Nephron progenitor cell (in vitro differentiated cells): ENCODE data around the gene TMPRSS7.

Source experiments
- DNase-seq: peaks from one replicate; pipeline ENCODE4 v3.0.0; 2021
- H3K27ac Mint-ChIP-seq: 2 replicates; pipeline ENCODE4 v1.8.0; 2021; ENCODE audit warnings: mild to moderate bottlenecking, moderate library complexity, mixed read lengths
- H3K27me3 Mint-ChIP-seq: 2 replicates; pipeline ENCODE4 v1.8.0; 2021; ENCODE audit warnings: mild to moderate bottlenecking, low read depth, mixed read lengths; ENCODE audit not compliant: poor library complexity
- H3K36me3 Mint-ChIP-seq: 2 replicates; pipeline ENCODE4 v1.8.0; 2021; ENCODE audit warnings: low read depth, mixed read lengths
- H3K4me1 Mint-ChIP-seq: 2 replicates; pipeline ENCODE4 v1.8.0; 2021; ENCODE audit warnings: mixed read lengths
- H3K4me3 Mint-ChIP-seq: 2 replicates; pipeline ENCODE4 v1.8.0; 2021; ENCODE audit warnings: mild to moderate bottlenecking, moderate library complexity, mixed read lengths
- H3K9me3 Mint-ChIP-seq: 2 replicates; pipeline ENCODE4 v1.8.0; 2021; ENCODE audit warnings: mild to moderate bottlenecking, moderate library complexity, mixed read lengths
- TF ChIP-seq, protein P1 (sequence below): fragments of 200-600 bp; sonication (generic); IDR thresholded peaks from 2 replicates; pipeline ENCODE4 v1.5.0; 2021; ENCODE audit warnings: antibody characterized with exemption

The TMPRSS7 gene

DNA sequence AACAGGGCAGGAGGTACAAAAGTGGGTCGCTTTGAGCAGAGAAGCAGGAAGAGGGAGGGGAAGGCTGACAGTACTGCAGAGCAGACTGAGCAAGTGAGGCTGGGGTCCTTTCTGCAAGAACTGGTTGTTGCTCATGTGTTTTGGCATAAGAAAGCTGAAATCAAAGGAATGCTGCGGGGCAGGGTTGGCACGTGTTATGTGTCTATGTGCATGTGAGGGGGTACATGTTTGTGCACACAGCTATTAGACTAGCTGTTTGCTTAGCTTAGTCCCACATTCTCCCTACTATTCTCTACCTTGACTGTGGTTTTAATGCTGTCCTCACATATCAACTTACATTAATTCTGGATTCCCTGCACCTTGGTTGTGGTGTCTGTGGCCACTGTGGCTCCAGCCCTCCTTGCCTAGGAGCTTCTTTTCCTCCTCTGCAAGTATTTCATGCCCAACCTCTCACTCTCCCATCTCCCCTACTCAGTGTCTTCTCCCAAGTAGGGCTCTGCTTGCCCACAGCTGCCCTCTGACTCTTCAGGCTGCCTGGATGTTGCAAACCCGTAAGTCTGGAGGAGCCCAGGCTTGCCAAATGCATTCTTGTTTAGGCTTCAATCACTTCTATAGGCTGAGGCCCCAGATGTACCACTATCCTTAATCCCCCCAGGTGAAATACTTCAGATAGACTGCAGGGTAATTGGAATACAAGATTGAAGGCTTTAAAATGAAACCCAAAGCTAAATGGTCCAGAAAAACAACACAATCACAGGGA lies 31.0 kb upstream of the TMPRSS7 start:
- Mint-ChIP-seq H3K27me3 (peaks cover 2% of the 10 kb centered on the region), H3K4me3 (peak overlapping the region; percentile 3), H3K36me3 (peaks cover 44% of the 10 kb centered on the region), H3K27ac (peak overlapping the region; percentile 11), H3K9me3 (no peaks in the 10 kb centered on the region), H3K4me1 (peaks cover 66% of the 10 kb centered on the region)
- TF ChIP-seq, protein P1, sequence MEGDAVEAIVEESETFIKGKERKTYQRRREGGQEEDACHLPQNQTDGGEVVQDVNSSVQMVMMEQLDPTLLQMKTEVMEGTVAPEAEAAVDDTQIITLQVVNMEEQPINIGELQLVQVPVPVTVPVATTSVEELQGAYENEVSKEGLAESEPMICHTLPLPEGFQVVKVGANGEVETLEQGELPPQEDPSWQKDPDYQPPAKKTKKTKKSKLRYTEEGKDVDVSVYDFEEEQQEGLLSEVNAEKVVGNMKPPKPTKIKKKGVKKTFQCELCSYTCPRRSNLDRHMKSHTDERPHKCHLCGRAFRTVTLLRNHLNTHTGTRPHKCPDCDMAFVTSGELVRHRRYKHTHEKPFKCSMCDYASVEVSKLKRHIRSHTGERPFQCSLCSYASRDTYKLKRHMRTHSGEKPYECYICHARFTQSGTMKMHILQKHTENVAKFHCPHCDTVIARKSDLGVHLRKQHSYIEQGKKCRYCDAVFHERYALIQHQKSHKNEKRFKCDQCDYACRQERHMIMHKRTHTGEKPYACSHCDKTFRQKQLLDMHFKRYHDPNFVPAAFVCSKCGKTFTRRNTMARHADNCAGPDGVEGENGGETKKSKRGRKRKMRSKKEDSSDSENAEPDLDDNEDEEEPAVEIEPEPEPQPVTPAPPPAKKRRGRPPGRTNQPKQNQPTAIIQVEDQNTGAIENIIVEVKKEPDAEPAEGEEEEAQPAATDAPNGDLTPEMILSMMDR: no peak
- no peak for DNase-seq

DNA sequence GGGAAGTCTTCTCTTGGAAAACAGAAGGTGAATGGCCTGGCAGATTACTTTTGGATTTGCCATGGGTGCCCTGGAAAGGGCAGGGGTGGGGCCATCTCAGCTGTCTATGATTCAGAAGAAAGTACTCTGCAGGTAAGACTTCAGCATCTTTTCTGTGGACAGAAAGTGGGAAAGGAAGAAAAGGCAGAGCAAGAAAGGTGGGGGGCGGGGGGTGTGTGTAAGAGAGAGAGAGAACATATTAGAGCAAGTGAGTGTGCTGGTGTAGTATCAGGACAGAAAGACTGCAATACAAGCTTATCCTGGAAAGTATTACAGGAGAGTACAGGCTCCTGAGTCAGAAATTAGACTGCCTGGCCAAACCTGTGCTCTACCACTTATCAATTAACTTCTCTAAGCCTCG lies 30.3 kb upstream of the TMPRSS7 start:
- Mint-ChIP-seq H3K27ac (no peak overlapping the region), H3K36me3 (peaks cover 51% of the 10 kb centered on the region), H3K9me3 (no peaks in the 10 kb centered on the region), H3K4me3 (no peak overlapping the region), H3K4me1 (peaks cover 67% of the 10 kb centered on the region), H3K27me3 (peaks cover 2% of the 10 kb centered on the region)
- DNase-seq: no peak
- TF ChIP-seq, protein P1: no peak

DNA sequence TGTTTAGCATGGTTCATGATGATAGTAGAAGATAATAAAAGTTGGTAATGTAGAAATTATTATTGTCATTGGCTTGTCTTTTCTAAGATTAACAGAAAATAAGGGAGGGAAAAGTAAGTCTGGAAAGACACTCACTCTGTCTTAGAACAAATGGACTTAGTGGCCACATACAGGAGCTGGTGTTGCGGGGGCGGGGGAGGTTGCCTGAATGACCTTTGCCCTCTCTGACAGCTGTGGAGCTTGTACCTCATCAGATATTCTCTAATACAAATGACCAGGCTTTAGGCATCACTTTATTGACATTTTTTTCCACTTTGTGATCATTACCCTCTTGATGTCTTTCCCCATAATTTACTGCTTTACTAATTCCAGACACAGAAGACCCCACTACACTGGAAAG lies 29.9 kb upstream of the TMPRSS7 start:
- Mint-ChIP-seq H3K36me3 (peaks cover 56% of the 10 kb centered on the region), H3K27me3 (peaks cover 2% of the 10 kb centered on the region), H3K4me1 (peaks cover 71% of the 10 kb centered on the region), H3K27ac (no peak overlapping the region), H3K4me3 (no peak overlapping the region), H3K9me3 (no peaks in the 10 kb centered on the region)
- TF ChIP-seq, protein P1: no peak
- peak; percentile 39 for DNase-seq

DNA sequence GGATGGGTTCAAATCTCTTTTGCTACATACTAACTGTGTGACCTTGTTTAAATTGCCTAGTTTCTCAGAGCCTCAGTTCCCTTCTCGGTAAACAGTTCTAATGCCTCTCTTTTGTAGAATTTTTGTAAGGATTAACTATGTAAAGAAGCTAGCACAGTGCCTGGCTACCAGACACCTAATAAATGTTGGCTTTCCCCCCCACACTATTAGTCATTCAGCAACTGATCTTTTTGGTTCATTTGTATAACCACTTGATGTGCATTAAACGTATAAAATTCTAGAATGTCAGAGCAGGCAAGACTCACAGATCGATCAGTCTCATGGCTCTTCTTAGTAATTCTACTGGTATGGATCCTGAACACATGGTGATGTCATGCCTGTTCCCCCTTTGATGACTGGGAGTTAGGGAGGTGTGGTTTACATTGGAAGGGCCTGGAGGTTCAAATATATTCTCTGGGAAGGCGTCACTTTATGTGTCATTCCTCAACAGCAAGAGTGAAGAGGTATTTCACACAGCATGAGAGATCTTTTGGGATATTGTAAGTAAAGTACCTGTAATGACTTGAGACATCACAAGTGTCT lies 29.4 kb upstream of the TMPRSS7 start:
- Mint-ChIP-seq H3K4me3 (no peak overlapping the region), H3K4me1 (peaks cover 72% of the 10 kb centered on the region), H3K36me3 (peaks cover 58% of the 10 kb centered on the region), H3K27me3 (peaks cover 2% of the 10 kb centered on the region), H3K9me3 (no peaks in the 10 kb centered on the region), H3K27ac (no peak overlapping the region)
- DNase-seq: no peak
- TF ChIP-seq, protein P1: no peak

DNA sequence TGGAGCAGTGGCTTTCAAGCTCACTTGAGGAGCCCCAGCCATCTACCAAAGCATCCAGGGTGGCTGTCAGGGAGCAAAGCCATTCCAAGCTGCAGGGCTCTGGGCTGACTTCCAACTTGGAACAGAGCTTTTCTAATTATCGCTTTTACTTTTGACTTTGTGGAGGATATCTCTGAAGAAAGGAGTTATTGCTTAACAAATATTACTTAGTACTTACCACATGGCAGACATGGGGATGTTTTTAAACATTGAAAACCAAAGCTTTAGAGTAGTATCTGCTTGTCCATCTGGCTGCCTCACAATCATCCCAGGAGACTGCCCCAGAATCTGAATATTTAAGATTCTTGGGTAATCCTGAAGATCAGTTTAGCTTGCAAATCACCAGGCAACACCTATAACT lies 26.9 kb upstream of the TMPRSS7 start:
- TF ChIP-seq, protein P1: no peak
- Mint-ChIP-seq H3K9me3 (no peaks in the 10 kb centered on the region), H3K27ac (no peak overlapping the region), H3K27me3 (no peaks in the 10 kb centered on the region), H3K4me1 (peaks cover 65% of the 10 kb centered on the region), H3K36me3 (peaks cover 73% of the 10 kb centered on the region), H3K4me3 (no peak overlapping the region)
- DNase-seq: no peak

DNA sequence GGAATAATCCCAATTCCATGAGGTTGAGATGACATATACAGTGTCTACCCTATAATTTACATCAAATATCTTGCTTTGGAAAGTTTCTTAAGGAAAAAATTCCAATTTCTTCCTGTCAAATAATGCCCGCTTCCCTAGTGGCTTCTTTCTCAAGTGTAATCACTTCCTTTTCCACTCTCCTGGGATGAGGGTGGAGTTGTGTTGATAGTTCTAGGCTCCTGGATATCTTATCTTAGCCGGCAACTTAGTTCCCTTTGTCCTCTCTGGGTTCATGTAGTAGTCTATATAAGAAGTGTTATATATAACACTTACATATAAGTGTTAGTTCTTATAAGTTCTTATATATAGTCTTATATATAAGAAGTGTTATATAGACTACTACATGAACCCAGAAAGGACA lies 24.9 kb upstream of the TMPRSS7 start:
- DNase-seq: no peak
- Mint-ChIP-seq H3K4me3 (no peak overlapping the region), H3K27me3 (no peaks in the 10 kb centered on the region), H3K27ac (peak overlapping the region; percentile 60), H3K4me1 (peaks cover 56% of the 10 kb centered on the region), H3K36me3 (peaks cover 54% of the 10 kb centered on the region), H3K9me3 (no peaks in the 10 kb centered on the region)
- TF ChIP-seq, protein P1: no peak
